Inferior parietal cortex (tissue), 1 donor: ENCODE measurements around the gene ZNF708.
"Not testable (repeated sequence)": the region's sequence is repeated elsewhere in the genome, so short reads cannot be mapped to it uniquely, and the experiment has no call there.

Experiments
- DNase-seq: peaks from one replicate; pipeline ENCODE4 v3.0.0-alpha.2; 2016; ENCODE audit errors: extremely low spot score

The ZNF708 gene

GRCh38 chr19:21328885-21329605 is at the start of gene ZNF708:
TSS of gene ZNF708 (minus strand) at chr19:21329410. CDS start at chr19:21329212, 198 bp downstream.
- peak; percentile 97 for DNase-seq

GRCh38 chr19:21362291-21362690 is 33.1 kb upstream of the ZNF708 start:
- DNase-seq = no peak

GRCh38 chr19:21358768-21359451 is 29.7 kb upstream of the ZNF708 start, which contains the start of gene ZNF738:
TSS of gene ZNF738 (plus strand) at chr19:21359000. CDS start at chr19:21359141, 141 bp downstream.
- peak; percentile 98 for DNase-seq

GRCh38 chr19:21352830-21353229 is 23.6 kb upstream of the ZNF708 start:
- no peak for DNase-seq

- DNase-seq = not testable (repeated sequence)
These were observed 15.6 kb upstream of the ZNF708 start for GRCh38 chr19:21344841-21345240.

GRCh38 chr19:21335721-21336120 is 6.5 kb upstream of the ZNF708 start:
- no peak for DNase-seq

- no peak for DNase-seq
These were observed 804 bp downstream of the ZNF708 start for GRCh38 chr19:21328406-21328805.

GRCh38 chr19:21326169-21326568 is 3.0 kb downstream of the ZNF708 start:
- DNase-seq = no peak

- DNase-seq = no peak
These were observed 6.2 kb downstream of the ZNF708 start for GRCh38 chr19:21323000-21323399.

GRCh38 chr19:21322528-21322927 is 6.7 kb downstream of the ZNF708 start:
- peak; percentile 75 for DNase-seq

GRCh38 chr19:21321996-21322395 is 7.2 kb downstream of the ZNF708 start:
- DNase-seq = no peak

GRCh38 chr19:21321134-21321533 is 8.1 kb downstream of the ZNF708 start:
- no peak for DNase-seq

- no peak for DNase-seq
These were observed 11.4 kb downstream of the ZNF708 start for GRCh38 chr19:21317821-21318220.

GRCh38 chr19:21314676-21315075 is 14.5 kb downstream of the ZNF708 start:
- peak; percentile 42 for DNase-seq

GRCh38 chr19:21312807-21313206 is 16.4 kb downstream of the ZNF708 start:
- not testable (repeated sequence) for DNase-seq

- DNase-seq = no peak
These were observed 20.4 kb downstream of the ZNF708 start for GRCh38 chr19:21308773-21309172.

GRCh38 chr19:21306881-21307479 is 22.2 kb downstream of the ZNF708 start:
- DNase-seq = not testable (repeated sequence)

- not testable (repeated sequence) for DNase-seq
These were observed 35.4 kb downstream of the ZNF708 start for GRCh38 chr19:21293768-21294167.

GRCh38 chr19:21269813-21270212 is 59.4 kb downstream of the ZNF708 start:
- no peak for DNase-seq

- DNase-seq = no peak
These were observed 64.3 kb downstream of the ZNF708 start for GRCh38 chr19:21264891-21265290.

- no peak for DNase-seq
These were observed 64.8 kb downstream of the ZNF708 start for GRCh38 chr19:21264416-21264815.

GRCh38 chr19:21260848-21261381 is 68.3 kb downstream of the ZNF708 start:
- DNase-seq = not testable (repeated sequence)
